C4-2B (cell line): ENCODE measurements around the gene FOXP1.

Source experiments
- ZFX ChIP-seq: fragments of 450-650 bp; IDR thresholded peaks from 2 replicates; pipeline ENCODE4 v1.6.1; 2017
- TF ChIP-seq, protein P1 (sequence below): fragments of 450-650 bp; conservative IDR thresholded peaks from 2 replicates; pipeline ENCODE4 v1.5.1; 2017; ENCODE audit warnings: mild to moderate bottlenecking

GRCh38 chr3:71104121-71104541, 479.4 kb downstream of the FOXP1 start:
- TF ChIP-seq, protein P1, sequence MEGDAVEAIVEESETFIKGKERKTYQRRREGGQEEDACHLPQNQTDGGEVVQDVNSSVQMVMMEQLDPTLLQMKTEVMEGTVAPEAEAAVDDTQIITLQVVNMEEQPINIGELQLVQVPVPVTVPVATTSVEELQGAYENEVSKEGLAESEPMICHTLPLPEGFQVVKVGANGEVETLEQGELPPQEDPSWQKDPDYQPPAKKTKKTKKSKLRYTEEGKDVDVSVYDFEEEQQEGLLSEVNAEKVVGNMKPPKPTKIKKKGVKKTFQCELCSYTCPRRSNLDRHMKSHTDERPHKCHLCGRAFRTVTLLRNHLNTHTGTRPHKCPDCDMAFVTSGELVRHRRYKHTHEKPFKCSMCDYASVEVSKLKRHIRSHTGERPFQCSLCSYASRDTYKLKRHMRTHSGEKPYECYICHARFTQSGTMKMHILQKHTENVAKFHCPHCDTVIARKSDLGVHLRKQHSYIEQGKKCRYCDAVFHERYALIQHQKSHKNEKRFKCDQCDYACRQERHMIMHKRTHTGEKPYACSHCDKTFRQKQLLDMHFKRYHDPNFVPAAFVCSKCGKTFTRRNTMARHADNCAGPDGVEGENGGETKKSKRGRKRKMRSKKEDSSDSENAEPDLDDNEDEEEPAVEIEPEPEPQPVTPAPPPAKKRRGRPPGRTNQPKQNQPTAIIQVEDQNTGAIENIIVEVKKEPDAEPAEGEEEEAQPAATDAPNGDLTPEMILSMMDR: no peak
- no peak for TF ChIP-seq ZFX
